GM18502 (cell line): ENCODE measurements around the gene ATG13.
"Not testable (repeated sequence)": the region's sequence is repeated elsewhere in the genome, so short reads cannot be mapped to it uniquely, and the experiment has no call there.

Source experiments
- ATAC-seq: cut with Tn5 transposase; IDR thresholded peaks from one replicate; pipeline ENCODE4 v1.9.1; 2021; ENCODE audit warnings: mild to moderate bottlenecking; ENCODE audit not compliant: unreplicated experiment, poor library complexity

The ATG13 gene

GRCh38 chr11:46694072-46694471 lies 76.7 kb downstream of the ATG13 start:
- ATAC-seq: no peak

- ATAC-seq: no peak
Measured at GRCh38 chr11:46694607-46695006, 77.3 kb downstream of the ATG13 start.

GRCh38 chr11:46695345-46696211 lies 78.2 kb downstream of the ATG13 start:
- ATAC-seq: no peak

GRCh38 chr11:46696212-46696558 lies 78.8 kb downstream of the ATG13 start:
- no peak for ATAC-seq

GRCh38 chr11:46697303-46697702 lies 80.0 kb downstream of the ATG13 start:
- ATAC-seq: no peak

- no peak for ATAC-seq
Measured at GRCh38 chr11:46697723-46698122, 80.4 kb downstream of the ATG13 start.

- no peak for ATAC-seq
Measured at GRCh38 chr11:46698597-46698996, 81.2 kb downstream of the ATG13 start.

GRCh38 chr11:46700241-46701077 lies 83.1 kb downstream of the ATG13 start, which contains the start of the genes ARHGAP1 and ZNF408:
Gene ARHGAP1 (minus strand): TSS chr11:46700619. CDS start chr11:46696107, 4,512 bp downstream.
Gene ZNF408 (plus strand): TSS chr11:46701031. CDS start chr11:46701048, 17 bp downstream.
- peak; percentile 88 for ATAC-seq

- peak; percentile 4 for ATAC-seq
Measured at GRCh38 chr11:46701078-46701654, 83.8 kb downstream of the ATG13 start.

GRCh38 chr11:46705070-46705688 lies 87.8 kb downstream of the ATG13 start:
- ATAC-seq: no peak

- ATAC-seq: no peak
Measured at GRCh38 chr11:46706886-46707285, 89.5 kb downstream of the ATG13 start.

- not testable (repeated sequence) for ATAC-seq
Measured at GRCh38 chr11:46709351-46709750, 92.0 kb downstream of the ATG13 start.

GRCh38 chr11:46710821-46711269 lies 93.5 kb downstream of the ATG13 start:
- no peak for ATAC-seq

GRCh38 chr11:46711303-46711702 lies 94.0 kb downstream of the ATG13 start:
- ATAC-seq: no peak

- no peak for ATAC-seq
Measured at GRCh38 chr11:46712874-46713576, 95.7 kb downstream of the ATG13 start.

- ATAC-seq: not testable (repeated sequence)
Measured at GRCh38 chr11:46717825-46718154, 100.4 kb downstream of the ATG13 start.

- ATAC-seq: no peak
Measured at GRCh38 chr11:46718155-46719019, 101.0 kb downstream of the ATG13 start.

- ATAC-seq: no peak
Measured at GRCh38 chr11:46719048-46719542, 101.7 kb downstream of the ATG13 start, which contains the start of gene F2. Gene F2 (plus strand): TSS chr11:46719213. CDS start chr11:46719236, 23 bp downstream.
